MCF 10A (cell line): Measurements from ENCODE around the gene CDK19. TPM values are rescaled to one million over a fixed set of nuclear protein-coding genes. Genes with fewer than 3 reads are reported as not detected.

Experiments used
- BruUV-seq: library from RNA; stranded (reverse); fragments of 400-500 nt; replicated peaks from 2 replicates; lab custom pipeline; 2021; lab: Mats Ljungman, UMichigan
- CTCF ChIA-PET: fragments of 300-600 bp; sonication (Branson Sonifier 250); formaldehyde crosslinking; extraction: SDS; loops from one replicate; lab custom pipeline; 2021; ENCODE audit warnings: antibody characterized with exemption, inconsistent platforms; lab: Yijun Ruan, JAX
- POLR2A ChIA-PET: fragments of 300-600, 350-650 bp; sonication (Branson Sonifier 250); formaldehyde crosslinking; extraction: SDS; loops from one replicate; lab custom pipeline; 2020; ENCODE audit warnings: antibody characterized with exemption, inconsistent platforms; lab: Yijun Ruan, JAX
- DNase-seq: peaks from one replicate; pipeline ENCODE4 v3.0.0-alpha.2; 2018; ENCODE audit not compliant: unreplicated experiment
- H3K27ac Mint-ChIP-seq: one replicate; pipeline ENCODE4 v1.8.0; 2022; ENCODE audit warnings: mild to moderate bottlenecking, low read depth, mixed read lengths; ENCODE audit not compliant: unreplicated experiment
- H3K27me3 Mint-ChIP-seq: one replicate; pipeline ENCODE4 v1.8.0; 2022; ENCODE audit warnings: mixed read lengths; ENCODE audit not compliant: insufficient read depth, unreplicated experiment
- H3K36me3 Mint-ChIP-seq: one replicate; pipeline ENCODE4 v1.8.0; 2022; ENCODE audit warnings: mild to moderate bottlenecking, moderate library complexity, mixed read lengths; ENCODE audit not compliant: insufficient read depth, unreplicated experiment
- H3K4me1 Mint-ChIP-seq: one replicate; pipeline ENCODE4 v1.8.0; 2022; ENCODE audit warnings: mixed read lengths; ENCODE audit not compliant: insufficient read depth, unreplicated experiment
- H3K4me3 Mint-ChIP-seq: one replicate; pipeline ENCODE4 v1.8.0; 2022; ENCODE audit warnings: mild to moderate bottlenecking, moderate library complexity, mixed read lengths; ENCODE audit not compliant: unreplicated experiment
- H3K9me3 Mint-ChIP-seq: one replicate; pipeline ENCODE4 v1.8.0; 2022; ENCODE audit warnings: mixed read lengths; ENCODE audit not compliant: unreplicated experiment
- intact Hi-C: fragments of 100-400 bp; cut with micrococcal nuclease; formaldehyde crosslinking; loops from 2 replicates; pipeline ENCODE4 v1.14.1; 2022
- total RNA-seq: library from RNA; stranded (reverse); gene quantifications from 2 replicates; pipeline ENCODE4 v1.2.3, GENCODE V29; 2022
- TF ChIP-seq, protein P1 (sequence below): fragments of 200-600 bp; IDR thresholded peaks from one replicate; pipeline ENCODE4 v1.8.0; 2022; ENCODE audit warnings: antibody characterized with exemption, mild to moderate bottlenecking; ENCODE audit not compliant: unreplicated experiment

Gene CDK19
- total RNA-seq, 1 experiment from 2014 or later = 10.2 TPM

DNA sequence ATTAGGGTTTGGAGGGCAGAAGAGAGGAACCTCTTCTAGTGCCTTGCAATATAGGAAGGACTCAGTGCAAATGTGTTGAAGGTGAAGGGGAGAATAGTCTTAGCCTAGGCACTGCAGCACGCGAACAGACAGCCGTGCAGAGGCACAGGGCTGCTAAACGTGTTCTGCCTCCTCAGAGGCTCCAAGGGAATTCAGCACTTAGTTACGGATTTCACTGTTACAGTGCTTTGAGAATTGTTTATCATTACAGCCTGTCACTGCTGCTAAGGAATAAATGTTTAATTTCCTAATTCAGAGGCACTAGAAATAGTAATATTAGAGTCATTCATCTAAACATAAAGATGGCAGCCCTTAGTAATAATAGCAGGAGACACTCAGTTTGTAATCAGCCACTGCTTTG lies 222.5 kb downstream of the CDK19 start:
- TF ChIP-seq, protein P1, sequence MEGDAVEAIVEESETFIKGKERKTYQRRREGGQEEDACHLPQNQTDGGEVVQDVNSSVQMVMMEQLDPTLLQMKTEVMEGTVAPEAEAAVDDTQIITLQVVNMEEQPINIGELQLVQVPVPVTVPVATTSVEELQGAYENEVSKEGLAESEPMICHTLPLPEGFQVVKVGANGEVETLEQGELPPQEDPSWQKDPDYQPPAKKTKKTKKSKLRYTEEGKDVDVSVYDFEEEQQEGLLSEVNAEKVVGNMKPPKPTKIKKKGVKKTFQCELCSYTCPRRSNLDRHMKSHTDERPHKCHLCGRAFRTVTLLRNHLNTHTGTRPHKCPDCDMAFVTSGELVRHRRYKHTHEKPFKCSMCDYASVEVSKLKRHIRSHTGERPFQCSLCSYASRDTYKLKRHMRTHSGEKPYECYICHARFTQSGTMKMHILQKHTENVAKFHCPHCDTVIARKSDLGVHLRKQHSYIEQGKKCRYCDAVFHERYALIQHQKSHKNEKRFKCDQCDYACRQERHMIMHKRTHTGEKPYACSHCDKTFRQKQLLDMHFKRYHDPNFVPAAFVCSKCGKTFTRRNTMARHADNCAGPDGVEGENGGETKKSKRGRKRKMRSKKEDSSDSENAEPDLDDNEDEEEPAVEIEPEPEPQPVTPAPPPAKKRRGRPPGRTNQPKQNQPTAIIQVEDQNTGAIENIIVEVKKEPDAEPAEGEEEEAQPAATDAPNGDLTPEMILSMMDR = no peak
- Mint-ChIP-seq H3K4me1 (no peaks in the 10 kb centered on the region), H3K9me3 (no peaks in the 10 kb centered on the region), H3K27me3 (no peaks in the 10 kb centered on the region), H3K27ac (no peak overlapping the region), H3K4me3 (no peak overlapping the region), H3K36me3 (no peaks in the 10 kb centered on the region)
- no TSS peak for BruUV-seq
- POLR2A ChIA-PET = no interaction called here
- DNase-seq = no peak
- intact Hi-C loops = no loop called here
- CTCF ChIA-PET = interaction anchor here (1.3 kb wide), 1 partner anchor 62 kb away, joined by 4 read pairs; no protein-coding TSS in a partner anchor

DNA sequence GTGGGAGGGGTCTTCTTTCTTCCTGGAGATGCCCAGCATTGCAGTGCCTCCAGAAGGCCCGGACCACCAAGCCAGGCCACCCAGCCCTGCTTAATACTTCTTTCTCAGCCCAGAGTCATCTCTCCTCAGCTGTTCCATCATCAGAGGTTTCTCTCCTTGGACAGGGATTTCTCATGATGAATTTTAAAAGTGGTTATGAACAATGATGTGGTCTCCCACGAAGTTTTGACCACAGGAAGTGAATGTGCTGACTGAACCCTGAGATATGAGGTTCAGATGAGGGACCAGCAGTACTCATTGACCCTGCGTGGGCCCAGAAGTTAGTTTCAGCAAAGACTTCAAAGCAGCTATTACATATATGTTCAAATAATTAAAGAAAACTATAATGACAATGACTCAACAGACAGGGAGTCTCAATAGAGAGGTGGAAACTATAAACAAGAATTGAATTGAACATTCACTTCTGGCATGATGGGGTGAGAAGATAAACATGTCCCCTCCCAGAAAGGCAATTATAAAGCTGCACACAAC lies 224.4 kb downstream of the CDK19 start:
- H3K4me3 Mint-ChIP-seq = no peak overlapping the region
- ChIA-PET POLR2A (interaction anchor here (0.9 to 1.1 kb wide), 2 partner anchors 18 to 238 kb away, joined by 3 read pairs; no protein-coding TSS in a partner anchor), CTCF (no interaction called here)
- TF ChIP-seq, protein P1 = no peak
- H3K9me3 Mint-ChIP-seq = no peaks in the 10 kb centered on the region
- H3K27ac Mint-ChIP-seq = no peak overlapping the region
- H3K36me3 Mint-ChIP-seq = no peaks in the 10 kb centered on the region
- intact Hi-C loops = no loop called here
- DNase-seq = no peak
- H3K4me1 Mint-ChIP-seq = no peaks in the 10 kb centered on the region
- H3K27me3 Mint-ChIP-seq = no peaks in the 10 kb centered on the region
- BruUV-seq = no TSS peak

DNA sequence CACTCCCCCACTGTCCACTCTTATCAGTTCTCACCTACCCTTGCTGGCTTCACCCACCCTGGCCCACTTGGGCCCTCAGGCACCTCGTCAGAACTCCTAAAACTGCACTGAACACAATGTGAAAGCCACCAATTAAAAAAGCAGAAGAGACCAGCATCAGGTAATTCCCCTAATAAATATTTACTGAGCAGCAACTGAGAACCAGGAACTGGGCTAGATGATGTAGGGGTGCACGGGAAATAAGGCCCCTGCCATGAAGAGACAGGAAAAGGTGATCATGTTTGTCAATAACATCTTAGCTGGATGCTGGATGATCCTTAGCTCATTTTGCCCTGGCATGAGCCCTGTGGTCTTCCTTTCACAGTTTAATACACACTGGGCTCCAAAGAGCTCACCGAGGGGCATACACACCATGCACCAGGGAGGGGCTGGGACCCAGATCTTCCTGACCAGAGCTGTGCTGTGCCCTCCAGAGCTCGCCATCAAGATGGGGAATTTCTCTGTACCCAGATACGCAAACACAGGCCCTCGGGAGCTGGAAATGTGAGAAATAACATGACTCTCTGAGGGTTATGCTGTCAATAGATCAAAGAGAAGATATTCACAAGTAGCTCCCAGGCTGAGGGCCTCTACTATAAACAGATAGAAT lies 225.3 kb downstream of the CDK19 start:
- H3K36me3 Mint-ChIP-seq = no peaks in the 10 kb centered on the region
- no peaks in the 10 kb centered on the region for H3K27me3 Mint-ChIP-seq
- ChIA-PET CTCF (no interaction called here), POLR2A (interaction anchor here (0.9 to 1.1 kb wide), 2 partner anchors 19 to 239 kb away, joined by 3 read pairs; no protein-coding TSS in a partner anchor)
- H3K27ac Mint-ChIP-seq = no peak overlapping the region
- no peak overlapping the region for H3K4me3 Mint-ChIP-seq
- DNase-seq = no peak
- intact Hi-C loops = no loop called here
- no TSS peak for BruUV-seq
- TF ChIP-seq, protein P1 = no peak
- no peaks in the 10 kb centered on the region for H3K9me3 Mint-ChIP-seq
- H3K4me1 Mint-ChIP-seq = no peaks in the 10 kb centered on the region

DNA sequence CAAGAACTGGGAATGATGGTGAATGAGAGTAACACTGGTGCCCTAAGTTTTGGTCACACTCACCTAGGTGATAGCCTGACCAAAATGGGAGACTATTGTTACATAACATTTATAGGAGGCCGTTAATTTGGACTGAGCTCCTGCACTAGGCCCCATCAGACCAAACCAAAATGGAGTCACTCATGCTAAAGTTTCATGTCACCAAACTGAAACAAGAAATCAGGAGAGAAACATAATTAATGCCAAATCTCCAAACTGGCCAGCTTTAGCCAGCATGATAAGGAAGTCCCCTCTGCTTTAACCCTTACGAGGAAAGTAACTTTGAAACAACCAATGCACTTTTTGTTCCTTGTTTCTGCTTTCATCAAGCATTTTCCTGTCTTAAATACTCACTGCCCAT lies 227.9 kb downstream of the CDK19 start:
- no TSS peak for BruUV-seq
- H3K9me3 Mint-ChIP-seq = no peaks in the 10 kb centered on the region
- H3K4me3 Mint-ChIP-seq = no peak overlapping the region
- H3K4me1 Mint-ChIP-seq = no peaks in the 10 kb centered on the region
- intact Hi-C loops = no loop called here
- no peak for DNase-seq
- H3K27me3 Mint-ChIP-seq = no peaks in the 10 kb centered on the region
- ChIA-PET POLR2A (interaction anchor here (1.5 kb wide), 1 partner anchor 394 kb away, joined by 3 read pairs; the partner anchor contains the start of gene RPF2), CTCF (no interaction called here)
- TF ChIP-seq, protein P1 = no peak
- H3K36me3 Mint-ChIP-seq = no peaks in the 10 kb centered on the region
- no peak overlapping the region for H3K27ac Mint-ChIP-seq
